Measurements from ENCODE around the gene SLC4A1. TPM values are rescaled to one million over a fixed set of nuclear protein-coding genes. Genes with fewer than 3 reads are reported as not detected.

Gene SLC4A1
- total and polyA plus RNA-seq, 2 of the 13 experiments (the other 11 are each of a cell fraction or from before 2014, with no cell fraction given), result not detected

DNA sequence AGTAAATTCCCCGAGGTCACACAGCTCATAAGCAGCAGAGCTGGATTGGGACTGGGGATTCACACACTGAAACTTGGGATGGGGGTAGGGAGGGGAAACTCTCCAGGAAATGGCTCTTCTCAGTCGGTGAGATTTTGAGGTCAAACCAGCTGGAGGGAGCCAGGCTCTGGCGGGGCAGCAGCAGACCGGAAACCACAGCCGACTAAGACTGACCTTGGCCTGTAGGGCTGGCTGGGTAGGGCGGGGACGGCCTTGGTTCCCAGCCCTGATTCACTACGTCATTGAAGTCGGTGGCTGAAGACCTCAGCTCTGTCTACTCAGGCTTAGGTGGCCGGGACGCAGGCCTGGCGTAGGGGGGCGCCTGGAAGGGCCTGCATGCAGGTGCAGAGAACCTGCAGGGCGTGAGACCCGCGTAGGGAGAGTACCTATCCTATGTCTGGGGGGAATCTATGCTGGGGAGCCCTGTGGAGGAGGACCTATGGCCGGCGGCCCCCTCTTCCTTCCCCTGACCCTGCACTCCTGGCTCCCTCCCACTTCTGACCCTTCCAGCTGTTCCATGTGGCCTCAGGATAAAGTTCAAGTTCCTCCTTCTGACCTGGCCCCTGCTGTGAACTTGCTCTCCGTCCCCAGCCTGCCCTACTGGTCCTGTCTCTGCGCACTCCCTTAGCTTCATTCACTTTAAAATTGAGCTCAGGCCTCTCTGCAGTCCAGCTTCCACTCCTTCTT, 11.9 kb upstream of the SLC4A1 start (continued):
- TF ChIP-seq ZNF138 (CRISPR knock-in tag; IDR thresholded peaks at IDR 0.05; ENCODE audit: low read depth) (no peak), CHD2 (IDR thresholded peaks at IDR 0.05; ENCODE audit: low read depth, low read length) (no peak), KLF13 (CRISPR knock-in tag; IDR thresholded peaks at IDR 0.05) (no peak), PAX8 (CRISPR knock-in tag; IDR thresholded peaks at IDR 0.05; ENCODE audit: borderline replicate concordance) (no peak), ZNF549 (CRISPR knock-in tag; IDR thresholded peaks at IDR 0.05) (no peak), GZF1 (CRISPR knock-in tag; IDR thresholded peaks at IDR 0.05) (no peak), SNRNP70 (IDR thresholded peaks at IDR 0.05; ENCODE audit: low read depth, low read length) (no peak), CENPX (CRISPR knock-in tag; IDR thresholded peaks at IDR 0.05) (no peak), CBFB (CRISPR knock-in tag; IDR thresholded peaks at IDR 0.05) (peak; percentile 81), SUZ12 (IDR thresholded peaks at IDR 0.05; ENCODE audit: low read depth, low read length) (no peak), ZNF441 (CRISPR knock-in tag; IDR thresholded peaks at IDR 0.05; ENCODE audit: borderline replicate concordance) (no peak), IRF2 (CRISPR knock-in tag; IDR thresholded peaks at IDR 0.05) (0 out of 2 replicates have a peak, but pooled peaks have one; percentile 35), ZBTB42 (CRISPR knock-in tag; IDR thresholded peaks at IDR 0.05) (no peak)
- TF ChIP-seq, protein P1, sequence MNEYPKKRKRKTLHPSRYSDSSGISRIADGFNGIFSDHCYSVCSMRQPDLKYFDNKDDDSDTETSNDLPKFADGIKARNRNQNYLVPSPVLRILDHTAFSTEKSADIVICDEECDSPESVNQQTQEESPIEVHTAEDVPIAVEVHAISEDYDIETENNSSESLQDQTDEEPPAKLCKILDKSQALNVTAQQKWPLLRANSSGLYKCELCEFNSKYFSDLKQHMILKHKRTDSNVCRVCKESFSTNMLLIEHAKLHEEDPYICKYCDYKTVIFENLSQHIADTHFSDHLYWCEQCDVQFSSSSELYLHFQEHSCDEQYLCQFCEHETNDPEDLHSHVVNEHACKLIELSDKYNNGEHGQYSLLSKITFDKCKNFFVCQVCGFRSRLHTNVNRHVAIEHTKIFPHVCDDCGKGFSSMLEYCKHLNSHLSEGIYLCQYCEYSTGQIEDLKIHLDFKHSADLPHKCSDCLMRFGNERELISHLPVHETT (CRISPR knock-in tag; conservative IDR thresholded peaks at IDR 0.05), result peak; percentile 48; the same call in 1 of the 2 replicates
- TF ChIP-seq, protein P2, sequence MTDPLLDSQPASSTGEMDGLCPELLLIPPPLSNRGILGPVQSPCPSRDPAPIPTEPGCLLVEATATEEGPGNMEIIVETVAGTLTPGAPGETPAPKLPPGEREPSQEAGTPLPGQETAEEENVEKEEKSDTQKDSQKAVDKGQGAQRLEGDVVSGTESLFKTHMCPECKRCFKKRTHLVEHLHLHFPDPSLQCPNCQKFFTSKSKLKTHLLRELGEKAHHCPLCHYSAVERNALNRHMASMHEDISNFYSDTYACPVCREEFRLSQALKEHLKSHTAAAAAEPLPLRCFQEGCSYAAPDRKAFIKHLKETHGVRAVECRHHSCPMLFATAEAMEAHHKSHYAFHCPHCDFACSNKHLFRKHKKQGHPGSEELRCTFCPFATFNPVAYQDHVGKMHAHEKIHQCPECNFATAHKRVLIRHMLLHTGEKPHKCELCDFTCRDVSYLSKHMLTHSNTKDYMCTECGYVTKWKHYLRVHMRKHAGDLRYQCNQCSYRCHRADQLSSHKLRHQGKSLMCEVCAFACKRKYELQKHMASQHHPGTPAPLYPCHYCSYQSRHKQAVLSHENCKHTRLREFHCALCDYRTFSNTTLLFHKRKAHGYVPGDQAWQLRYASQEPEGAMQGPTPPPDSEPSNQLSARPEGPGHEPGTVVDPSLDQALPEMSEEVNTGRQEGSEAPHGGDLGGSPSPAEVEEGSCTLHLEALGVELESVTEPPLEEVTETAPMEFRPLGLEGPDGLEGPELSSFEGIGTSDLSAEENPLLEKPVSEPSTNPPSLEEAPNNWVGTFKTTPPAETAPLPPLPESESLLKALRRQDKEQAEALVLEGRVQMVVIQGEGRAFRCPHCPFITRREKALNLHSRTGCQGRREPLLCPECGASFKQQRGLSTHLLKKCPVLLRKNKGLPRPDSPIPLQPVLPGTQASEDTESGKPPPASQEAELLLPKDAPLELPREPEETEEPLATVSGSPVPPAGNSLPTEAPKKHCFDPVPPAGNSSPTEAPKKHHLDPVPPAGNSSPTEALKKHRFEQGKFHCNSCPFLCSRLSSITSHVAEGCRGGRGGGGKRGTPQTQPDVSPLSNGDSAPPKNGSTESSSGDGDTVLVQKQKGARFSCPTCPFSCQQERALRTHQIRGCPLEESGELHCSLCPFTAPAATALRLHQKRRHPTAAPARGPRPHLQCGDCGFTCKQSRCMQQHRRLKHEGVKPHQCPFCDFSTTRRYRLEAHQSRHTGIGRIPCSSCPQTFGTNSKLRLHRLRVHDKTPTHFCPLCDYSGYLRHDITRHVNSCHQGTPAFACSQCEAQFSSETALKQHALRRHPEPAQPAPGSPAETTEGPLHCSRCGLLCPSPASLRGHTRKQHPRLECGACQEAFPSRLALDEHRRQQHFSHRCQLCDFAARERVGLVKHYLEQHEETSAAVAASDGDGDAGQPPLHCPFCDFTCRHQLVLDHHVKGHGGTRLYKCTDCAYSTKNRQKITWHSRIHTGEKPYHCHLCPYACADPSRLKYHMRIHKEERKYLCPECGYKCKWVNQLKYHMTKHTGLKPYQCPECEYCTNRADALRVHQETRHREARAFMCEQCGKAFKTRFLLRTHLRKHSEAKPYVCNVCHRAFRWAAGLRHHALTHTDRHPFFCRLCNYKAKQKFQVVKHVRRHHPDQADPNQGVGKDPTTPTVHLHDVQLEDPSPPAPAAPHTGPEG (CRISPR knock-in tag; IDR thresholded peaks at IDR 0.05), result no peak
- TF ChIP-seq, protein P3, sequence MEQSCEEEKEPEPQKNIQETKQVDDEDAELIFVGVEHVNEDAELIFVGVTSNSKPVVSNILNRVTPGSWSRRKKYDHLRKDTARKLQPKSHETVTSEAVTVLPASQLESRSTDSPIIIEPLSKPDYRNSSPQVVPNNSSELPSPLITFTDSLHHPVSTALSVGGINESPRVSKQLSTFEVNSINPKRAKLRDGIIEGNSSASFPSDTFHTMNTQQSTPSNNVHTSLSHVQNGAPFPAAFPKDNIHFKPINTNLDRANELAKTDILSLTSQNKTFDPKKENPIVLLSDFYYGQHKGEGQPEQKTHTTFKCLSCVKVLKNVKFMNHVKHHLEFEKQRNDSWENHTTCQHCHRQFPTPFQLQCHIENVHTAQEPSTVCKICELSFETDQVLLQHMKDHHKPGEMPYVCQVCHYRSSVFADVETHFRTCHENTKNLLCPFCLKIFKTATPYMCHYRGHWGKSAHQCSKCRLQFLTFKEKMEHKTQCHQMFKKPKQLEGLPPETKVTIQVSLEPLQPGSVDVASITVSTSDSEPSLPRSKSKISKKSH (CRISPR knock-in tag; IDR thresholded peaks at IDR 0.05; ENCODE audit: borderline replicate concordance), result 0 out of 2 replicates have a peak, but pooled peaks have one; percentile 27
- TF ChIP-seq, protein P4, sequence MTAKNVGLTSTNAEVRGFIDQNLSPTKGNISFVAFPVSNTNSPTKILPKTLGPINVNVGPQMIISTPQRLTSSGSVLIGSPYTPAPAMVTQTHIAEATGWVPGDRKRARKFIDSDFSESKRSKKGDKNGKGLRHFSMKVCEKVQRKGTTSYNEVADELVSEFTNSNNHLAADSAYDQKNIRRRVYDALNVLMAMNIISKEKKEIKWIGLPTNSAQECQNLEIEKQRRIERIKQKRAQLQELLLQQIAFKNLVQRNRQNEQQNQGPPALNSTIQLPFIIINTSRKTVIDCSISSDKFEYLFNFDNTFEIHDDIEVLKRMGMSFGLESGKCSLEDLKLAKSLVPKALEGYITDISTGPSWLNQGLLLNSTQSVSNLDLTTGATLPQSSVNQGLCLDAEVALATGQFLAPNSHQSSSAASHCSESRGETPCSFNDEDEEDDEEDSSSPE (CRISPR knock-in tag; IDR thresholded peaks at IDR 0.05), result peak; percentile 43; the same call in 1 of the 2 replicates
